ENCODE data around the gene TMEM114.

- TF ChIP-seq POLR2A (IDR thresholded peaks at IDR 0.05) (no peak), CTCF (IDR thresholded peaks at IDR 0.05) (no peak), POLR2AphosphoS5 (IDR thresholded peaks at IDR 0.05) (no peak), EP300 (IDR thresholded peaks at IDR 0.05) (no peak)
Measured at GRCh38 chr16:8542393-8542792, 47.9 kb downstream of the TMEM114 start.

Data from stomach (tissue), 4 donors.